H9 (cell line): ENCODE measurements around the gene KLHL7. TPM values are rescaled to one million over a fixed set of nuclear protein-coding genes. Genes with fewer than 3 reads are reported as not detected.

Experiments used
- DNase-seq: peaks from one replicate; pipeline ENCODE4 v3.0.0-alpha.2; 2017
- H2AFZ ChIP-seq: one replicate; pipeline ENCODE4 v1.6.1; 2013; ENCODE audit warnings: mild to moderate bottlenecking, low read length, control low read depth, moderate library complexity
- H2AK5ac ChIP-seq: 2 replicates; pipeline ENCODE4 v1.6.1; 2013; ENCODE audit warnings: low read length, control low read depth, mixed read lengths; ENCODE audit not compliant: insufficient read length
- H2BK120ac ChIP-seq: one replicate; pipeline ENCODE4 v1.6.1; 2013; ENCODE audit warnings: low read depth, mild to moderate bottlenecking, low read length, control low read depth, inconsistent platforms; ENCODE audit not compliant: poor library complexity, severe bottlenecking
- H2BK12ac ChIP-seq: 2 replicates; pipeline ENCODE4 v1.6.1; 2013; ENCODE audit warnings: low read length, control low read depth, mixed read lengths, low read depth; ENCODE audit not compliant: insufficient read length
- H2BK15ac ChIP-seq: 2 replicates; pipeline ENCODE4 v1.6.1; 2013; ENCODE audit warnings: low read depth, low read length, control low read depth
- H2BK20ac ChIP-seq: one replicate; pipeline ENCODE4 v1.6.1; 2013; ENCODE audit warnings: low read depth, mild to moderate bottlenecking, low read length, control low read depth, inconsistent platforms; ENCODE audit not compliant: poor library complexity, severe bottlenecking
- H2BK5ac ChIP-seq: 2 replicates; pipeline ENCODE4 v1.6.1; 2013; ENCODE audit warnings: low read length, control low read depth, mixed read lengths; ENCODE audit not compliant: insufficient read length
- H3K14ac ChIP-seq: 2 replicates; pipeline ENCODE4 v1.6.1; 2013; ENCODE audit warnings: low read length, control low read depth; ENCODE audit not compliant: insufficient read depth
- H3K18ac ChIP-seq: 2 replicates; pipeline ENCODE4 v1.6.1; 2013; ENCODE audit warnings: low read depth, mild to moderate bottlenecking, mixed read lengths, low read length, control low read depth; ENCODE audit not compliant: insufficient read length
- H3K23ac ChIP-seq: 2 replicates; pipeline ENCODE4 v1.6.1; 2013; ENCODE audit warnings: low read length, control low read depth, mixed read lengths, low read depth; ENCODE audit not compliant: insufficient read length
- H3K23me2 ChIP-seq: 2 replicates; pipeline ENCODE4 v1.6.1; 2013; ENCODE audit warnings: low read depth, mild to moderate bottlenecking, mixed read lengths, low read length, control low read depth; ENCODE audit not compliant: insufficient read length, poor library complexity, severe bottlenecking
- H3K27ac ChIP-seq: 2 replicates; pipeline ENCODE4 v1.5.1; 2013; ENCODE audit warnings: low read length, control low read depth, mixed read lengths, low read depth; ENCODE audit not compliant: insufficient read length
- H3K27me3 ChIP-seq: 2 replicates; pipeline ENCODE4 v1.6.1; 2013; ENCODE audit warnings: low read length, control low read depth, inconsistent platforms; ENCODE audit not compliant: insufficient read depth
- H3K4ac ChIP-seq: 2 replicates; pipeline ENCODE4 v1.6.1; 2013; ENCODE audit warnings: low read depth, mild to moderate bottlenecking, control low read depth, inconsistent platforms, low read length, moderate library complexity
- H3K4me1 ChIP-seq: 2 replicates; pipeline ENCODE4 v1.6.1; 2013; ENCODE audit warnings: low read length, control low read depth, inconsistent platforms; ENCODE audit not compliant: insufficient read depth
- H3K4me2 ChIP-seq: 2 replicates; pipeline ENCODE4 v1.6.1; 2013; ENCODE audit warnings: low read length, control low read depth, mixed read lengths; ENCODE audit not compliant: insufficient read length, insufficient read depth
- H3K56ac ChIP-seq: 2 replicates; pipeline ENCODE4 v1.6.1; 2013; ENCODE audit warnings: low read depth, mild to moderate bottlenecking, mixed read lengths, low read length, control low read depth; ENCODE audit not compliant: insufficient read length
- H3K79me1 ChIP-seq: 2 replicates; pipeline ENCODE4 v1.6.1; 2013; ENCODE audit warnings: low read depth, mild to moderate bottlenecking, moderate library complexity, low read length, control low read depth, inconsistent platforms; ENCODE audit not compliant: insufficient read depth, poor library complexity, severe bottlenecking
- H3K79me2 ChIP-seq: 2 replicates; pipeline ENCODE4 v1.6.1; 2013; ENCODE audit warnings: low read length, control low read depth, inconsistent platforms; ENCODE audit not compliant: insufficient read depth
- H3K9ac ChIP-seq: 2 replicates; pipeline ENCODE4 v1.6.1; 2013; ENCODE audit warnings: low read length, control low read depth, mixed read lengths; ENCODE audit not compliant: insufficient read length; ENCODE audit errors: extremely low read depth
- H3K9me3 ChIP-seq: one replicate; pipeline ENCODE4 v1.6.1; 2013; ENCODE audit warnings: low read depth, low read length, inconsistent platforms; ENCODE audit not compliant: control insufficient read depth
- H3T11ph ChIP-seq: one replicate; pipeline ENCODE4 v1.6.1; 2013; ENCODE audit warnings: mild to moderate bottlenecking, low read length, control low read depth, inconsistent platforms
- H4K20me1 ChIP-seq: one replicate; pipeline ENCODE4 v1.6.1; 2013; ENCODE audit not compliant: control insufficient read depth, insufficient read length, insufficient read depth
- H4K5ac ChIP-seq: 2 replicates; pipeline ENCODE4 v1.6.1; 2013; ENCODE audit warnings: low read depth, mild to moderate bottlenecking, mixed read lengths, low read length, control low read depth; ENCODE audit not compliant: insufficient read length
- H4K8ac ChIP-seq: replicated peaks from 2 replicates; pipeline ENCODE4 v1.6.1; 2013; ENCODE audit warnings: low read length, control low read depth, mixed read lengths, low read depth; ENCODE audit not compliant: insufficient read length
- H4K91ac ChIP-seq: 2 replicates; pipeline ENCODE4 v1.6.1; 2013; ENCODE audit warnings: low read depth, mild to moderate bottlenecking, moderate library complexity, mixed read lengths, low read length, control low read depth; ENCODE audit not compliant: insufficient read length
- H3K27ac Mint-ChIP-seq, 3 experiments: 2 replicates in 2 of 3; 3 replicates in 1 of 3; pipeline ENCODE4 v1.8.0; 2020 to 2021; ENCODE audit warnings: mixed read lengths in 3 of 3, mild to moderate bottlenecking in 1 of 3, moderate library complexity in 1 of 3
- H3K27me3 Mint-ChIP-seq: 2 replicates; pipeline ENCODE4 v1.8.0; 2021; ENCODE audit warnings: low read depth, mild to moderate bottlenecking, moderate library complexity, mixed read lengths
- H3K36me3 Mint-ChIP-seq, 3 experiments: 2 replicates in 2 of 3; 3 replicates in 1 of 3; pipeline ENCODE4 v1.8.0; 2020 to 2021; ENCODE audit warnings: low read depth in 3 of 3, mixed read lengths in 3 of 3; ENCODE audit not compliant: insufficient read depth in 1 of 3
- H3K4me1 Mint-ChIP-seq, 2 experiments: 2 replicates each; pipeline ENCODE4 v1.8.0; 2020; ENCODE audit warnings: mixed read lengths in 2 of 2
- H3K4me3 Mint-ChIP-seq, 2 experiments: 2 replicates in 1 of 2; 3 replicates in 1 of 2; pipeline ENCODE4 v1.8.0; 2020 to 2021; ENCODE audit warnings: mild to moderate bottlenecking in 2 of 2, mixed read lengths in 2 of 2, moderate library complexity in 1 of 2
- H3K9me3 Mint-ChIP-seq, 2 experiments: 2 replicates in 1 of 2; 3 replicates in 1 of 2; pipeline ENCODE4 v1.8.0; 2020; ENCODE audit warnings: mild to moderate bottlenecking in 2 of 2, mixed read lengths in 2 of 2, moderate library complexity in 1 of 2
- WGBS: extraction: QIAGEN DNeasy Blood & Tissue Kit; methylation state at CpG from one replicate; pipeline ENCODE4 v1.1.7; 2013; ENCODE audit warnings: missing lambda C conversion rate, low lambda C conversion rate, mixed read lengths; ENCODE audit not compliant: insufficient read length; ENCODE audit errors: extremely low coverage; 5-methylcytosine and 5-hydroxymethylcytosine counted together
- total RNA-seq: library from RNA; stranded (reverse); gene quantifications from 2 replicates; pipeline ENCODE4 v1.2.1, GENCODE V29; 2021
- TF ChIP-seq, protein P1 (sequence below): fragments of 200-600 bp; sonication (generic); conservative IDR thresholded peaks from 3 replicates; pipeline ENCODE4 v1.8.0; 2021; ENCODE audit warnings: antibody characterized with exemption, mild to moderate bottlenecking

KLHL7 gene
- total RNA-seq, 1 experiment from 2014 or later: 56.7 TPM

- Histone ChIP-seq H2BK12ac (no peak overlapping the region), H3T11ph (no peak overlapping the region), H4K91ac (no peak overlapping the region), H3K14ac (no peak overlapping the region), H3K79me2 (peaks cover 47% of the 10 kb centered on the region; the same call in 1 of the 2 replicates), H3K23ac (no peak overlapping the region), H2BK5ac (no peak overlapping the region), H2AK5ac (no peak overlapping the region), H3K9me3 (no peaks in the 10 kb centered on the region), H4K20me1 (no peaks in the 10 kb centered on the region), H3K9ac (peak overlapping the region; percentile 94), H3K23me2 (peaks cover 12% of the 10 kb centered on the region), H3K18ac (no peak overlapping the region), H3K79me1 (no peaks in the 10 kb centered on the region), H2BK15ac (no peak overlapping the region), H3K27me3 (no peaks in the 10 kb centered on the region), H3K4me2 (peak overlapping the region; percentile 73), H3K27ac (no peak overlapping the region), H2BK120ac (no peak overlapping the region), H3K4ac (no peak overlapping the region), H2BK20ac (no peak overlapping the region), H3K4me1 (peaks cover 2% of the 10 kb centered on the region; the same call in 1 of the 2 replicates), H4K8ac (no peak overlapping the region), H2AFZ (no peak overlapping the region), H3K56ac (no peak overlapping the region), H4K5ac (no peak overlapping the region)
- Mint-ChIP-seq H3K36me3 (peaks cover 6 to 22% (median 19%) of the 10 kb centered on the region in 3 experiments; a peak in 6 of 7 replicates), H3K27me3 (no peaks in the 10 kb centered on the region), H3K27ac (peak overlapping the region; percentile 69 to 99 (median 97)), H3K4me1 (peaks cover 40 to 41% of the 10 kb centered on the region in 2 experiments), H3K4me3 (peak overlapping the region; percentile 91 to 96), H3K9me3 (peaks cover 0 to 4% of the 10 kb centered on the region in 2 experiments; a peak in 3 of 5 replicates)
- no CpG with 5 or more reads among the region's 9 CpGs for WGBS
- TF ChIP-seq, protein P1, sequence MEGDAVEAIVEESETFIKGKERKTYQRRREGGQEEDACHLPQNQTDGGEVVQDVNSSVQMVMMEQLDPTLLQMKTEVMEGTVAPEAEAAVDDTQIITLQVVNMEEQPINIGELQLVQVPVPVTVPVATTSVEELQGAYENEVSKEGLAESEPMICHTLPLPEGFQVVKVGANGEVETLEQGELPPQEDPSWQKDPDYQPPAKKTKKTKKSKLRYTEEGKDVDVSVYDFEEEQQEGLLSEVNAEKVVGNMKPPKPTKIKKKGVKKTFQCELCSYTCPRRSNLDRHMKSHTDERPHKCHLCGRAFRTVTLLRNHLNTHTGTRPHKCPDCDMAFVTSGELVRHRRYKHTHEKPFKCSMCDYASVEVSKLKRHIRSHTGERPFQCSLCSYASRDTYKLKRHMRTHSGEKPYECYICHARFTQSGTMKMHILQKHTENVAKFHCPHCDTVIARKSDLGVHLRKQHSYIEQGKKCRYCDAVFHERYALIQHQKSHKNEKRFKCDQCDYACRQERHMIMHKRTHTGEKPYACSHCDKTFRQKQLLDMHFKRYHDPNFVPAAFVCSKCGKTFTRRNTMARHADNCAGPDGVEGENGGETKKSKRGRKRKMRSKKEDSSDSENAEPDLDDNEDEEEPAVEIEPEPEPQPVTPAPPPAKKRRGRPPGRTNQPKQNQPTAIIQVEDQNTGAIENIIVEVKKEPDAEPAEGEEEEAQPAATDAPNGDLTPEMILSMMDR: no peak
- no peak for DNase-seq
Observed at GRCh38 chr7:23106823-23107663, 1.5 kb downstream of the KLHL7 start.
